Neural progenitor cell (in vitro differentiated cells): ENCODE measurements around the gene MEF2D.

Source experiments
- CTCF ChIP-seq: fragments of 200-600 bp; sonication (generic); IDR thresholded peaks from 2 replicates; pipeline ENCODE4 v1.5.1; 2017; ENCODE audit warnings: antibody characterized with exemption, mild to moderate bottlenecking
- EZH2 ChIP-seq: fragments of 200-600 bp; sonication (generic); IDR thresholded peaks from 2 replicates; pipeline ENCODE4 v1.6.1; 2017; ENCODE audit warnings: antibody characterized with exemption, mild to moderate bottlenecking, moderate library complexity
- EZH2phosphoT487 ChIP-seq: fragments of 200-600 bp; sonication (generic); IDR thresholded peaks from 2 replicates; pipeline ENCODE4 v1.6.1; 2017; ENCODE audit warnings: antibody characterized with exemption

DNA sequence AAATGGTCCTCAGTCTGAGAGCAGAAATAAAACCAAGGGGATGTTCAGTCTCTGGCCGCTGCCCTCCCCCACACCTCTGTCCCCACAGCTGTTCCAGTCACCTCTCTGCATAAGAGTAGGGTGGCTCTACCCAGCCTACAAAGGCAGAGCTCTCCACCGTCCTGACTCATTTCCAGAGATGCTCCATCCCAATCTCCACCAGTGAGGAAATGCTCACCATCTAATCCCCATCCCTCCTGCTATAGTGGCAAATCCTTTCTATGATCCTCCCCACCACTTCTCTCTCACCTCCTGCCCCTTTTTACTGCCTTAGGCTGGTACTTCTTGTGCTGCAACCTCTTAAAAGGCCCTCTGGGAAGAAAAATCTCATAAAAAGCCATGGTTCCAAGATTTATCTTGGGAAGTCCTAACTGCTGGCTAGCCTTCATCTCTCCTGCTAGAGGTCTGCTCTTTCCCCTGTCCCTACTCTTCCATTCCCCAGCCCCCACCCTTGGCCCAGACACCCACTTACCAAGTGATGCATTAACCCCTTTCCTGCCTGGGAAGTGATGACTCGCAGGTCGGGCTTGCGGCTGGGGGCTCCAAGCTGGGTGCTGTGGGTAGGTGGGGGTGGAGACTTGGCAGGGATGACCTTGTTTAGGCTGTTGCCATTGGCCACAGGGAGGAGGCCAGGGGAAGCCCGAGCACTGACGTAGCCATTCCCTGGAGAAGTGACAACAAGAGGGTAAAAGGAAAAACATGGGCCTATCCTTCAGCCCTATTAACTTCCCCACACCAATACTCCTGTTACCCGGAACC, 23.9 kb downstream of the MEF2D start:
- TF ChIP-seq CTCF, result no peak
- no peak for TF ChIP-seq EZH2
- TF ChIP-seq EZH2phosphoT487, result no peak
